ENCODE data around the gene CD80. TPM values are rescaled to one million over a fixed set of nuclear protein-coding genes. Genes with fewer than 3 reads are reported as not detected.
A peak's percentile ranks its signal among the peaks of the same experiment; 100 is the strongest.
"Not testable (repeated sequence)": the region's sequence is repeated elsewhere in the genome, so short reads cannot be mapped to it uniquely, and the experiment has no call there.

CD80 gene
- total and polyA plus RNA-seq, 4 donors: 0.89 to 8.6 (median 4.2) TPM

DNA sequence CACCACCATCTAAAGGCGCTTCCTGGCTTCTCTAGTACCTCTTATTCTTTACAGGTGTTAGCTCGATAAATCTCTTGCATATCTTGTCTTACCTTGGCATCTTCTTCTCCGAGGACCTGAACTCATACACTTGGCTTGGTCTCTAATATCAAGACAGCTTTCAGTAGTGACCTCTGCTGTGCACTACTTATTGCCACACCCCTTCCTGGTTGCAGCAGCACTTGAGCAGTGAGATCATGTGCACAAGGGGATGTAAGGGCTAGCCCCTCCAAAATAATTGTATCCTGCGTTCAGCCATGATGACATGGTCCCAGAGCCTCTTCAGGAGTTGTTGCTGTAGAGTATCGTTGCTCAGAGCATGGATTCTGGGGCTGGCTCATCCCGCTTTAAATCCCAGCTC is 37.0 kb upstream of the CD80 start:
- no peaks in the 10 kb centered on the region for H3K9me3 ChIP-seq (ENCODE audit: control insufficient read depth in 4 of 4, insufficient read depth in 3 of 4, low read length in 3 of 4)
- no peak overlapping the region for H3K4me3 ChIP-seq
- no peaks in the 10 kb centered on the region for H3K36me3 ChIP-seq (ENCODE audit: control insufficient read depth in 4 of 4, insufficient read depth in 4 of 4, low read length in 4 of 4)
- DNase-seq (no peak), ATAC-seq (ENCODE audit: insufficient read depth, low FRiP score) (no peak)
- H3K4me1 ChIP-seq (ENCODE audit: control insufficient read depth in 5 of 5, insufficient read depth in 5 of 5, low read length in 5 of 5): peaks cover 0 to 21% (median 4%) of the 10 kb centered on the region in 5 donors
- 77 to 81% methylated on average over 6 of the region's 6 CpGs for WGBS, 2 donors
- no peaks in the 10 kb centered on the region for H3K27me3 ChIP-seq (ENCODE audit: control insufficient read depth in 3 of 3, insufficient read depth in 3 of 3, low read length in 2 of 3)
- H3K27ac ChIP-seq (ENCODE audit: low read depth in 1 of 2, low read length in 1 of 2): peak overlapping the region; percentile 37 to 50
- TF ChIP-seq, protein P1, sequence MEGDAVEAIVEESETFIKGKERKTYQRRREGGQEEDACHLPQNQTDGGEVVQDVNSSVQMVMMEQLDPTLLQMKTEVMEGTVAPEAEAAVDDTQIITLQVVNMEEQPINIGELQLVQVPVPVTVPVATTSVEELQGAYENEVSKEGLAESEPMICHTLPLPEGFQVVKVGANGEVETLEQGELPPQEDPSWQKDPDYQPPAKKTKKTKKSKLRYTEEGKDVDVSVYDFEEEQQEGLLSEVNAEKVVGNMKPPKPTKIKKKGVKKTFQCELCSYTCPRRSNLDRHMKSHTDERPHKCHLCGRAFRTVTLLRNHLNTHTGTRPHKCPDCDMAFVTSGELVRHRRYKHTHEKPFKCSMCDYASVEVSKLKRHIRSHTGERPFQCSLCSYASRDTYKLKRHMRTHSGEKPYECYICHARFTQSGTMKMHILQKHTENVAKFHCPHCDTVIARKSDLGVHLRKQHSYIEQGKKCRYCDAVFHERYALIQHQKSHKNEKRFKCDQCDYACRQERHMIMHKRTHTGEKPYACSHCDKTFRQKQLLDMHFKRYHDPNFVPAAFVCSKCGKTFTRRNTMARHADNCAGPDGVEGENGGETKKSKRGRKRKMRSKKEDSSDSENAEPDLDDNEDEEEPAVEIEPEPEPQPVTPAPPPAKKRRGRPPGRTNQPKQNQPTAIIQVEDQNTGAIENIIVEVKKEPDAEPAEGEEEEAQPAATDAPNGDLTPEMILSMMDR (IDR thresholded peaks at IDR 0.05; ENCODE audit: control extremely low read depth, extremely low read depth): no peak
- no peak overlapping the region for H3K9ac ChIP-seq (ENCODE audit: insufficient read depth in 1 of 2, low read length in 2 of 2)

DNA sequence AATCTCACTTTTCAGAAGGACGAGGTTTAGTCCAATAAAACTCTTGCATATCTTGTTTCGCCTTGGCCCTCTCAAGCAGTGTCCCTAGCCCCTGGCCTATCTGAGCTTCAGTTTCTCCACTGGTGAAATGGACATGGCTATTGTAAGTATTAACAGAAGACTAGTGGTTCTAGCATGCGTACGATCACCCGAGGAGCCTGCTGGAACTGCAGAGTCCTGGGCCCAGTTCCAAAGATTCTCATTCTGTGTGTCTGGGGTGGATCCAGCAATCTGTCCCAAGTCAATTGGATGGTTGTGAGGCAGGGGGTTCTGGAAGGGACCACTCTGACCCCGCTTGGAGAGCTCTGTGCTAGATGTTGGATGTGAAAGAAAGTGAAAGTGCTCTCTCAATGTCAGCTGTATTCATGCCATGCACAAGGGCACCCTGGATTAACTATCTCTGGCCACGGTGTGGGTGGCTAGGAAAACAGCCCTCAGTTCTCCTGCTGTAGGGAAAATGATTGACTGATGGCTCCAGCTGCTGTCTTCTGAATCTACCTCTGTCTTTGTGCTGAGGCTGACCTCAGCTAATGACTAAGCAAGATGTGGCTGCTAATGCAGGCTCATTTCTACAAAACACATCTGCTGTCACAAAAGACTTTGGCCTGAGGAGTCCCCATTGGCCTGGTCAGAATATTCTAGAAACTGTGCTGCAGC is 36.4 kb upstream of the CD80 start:
- ATAC-seq (ENCODE audit: insufficient read depth, low FRiP score) (no peak), DNase-seq (no peak)
- Histone ChIP-seq H3K9me3 (ENCODE audit: control insufficient read depth in 4 of 4, insufficient read depth in 3 of 4, low read length in 3 of 4) (no peaks in the 10 kb centered on the region), H3K27me3 (ENCODE audit: control insufficient read depth in 3 of 3, insufficient read depth in 3 of 3, low read length in 2 of 3) (no peaks in the 10 kb centered on the region), H3K9ac (ENCODE audit: insufficient read depth in 1 of 2, low read length in 2 of 2) (no peak overlapping the region), H3K4me1 (ENCODE audit: control insufficient read depth in 5 of 5, insufficient read depth in 5 of 5, low read length in 5 of 5) (peaks cover 0 to 21% (median 4%) of the 10 kb centered on the region in 5 donors), H3K4me3 (no peak overlapping the region), H3K36me3 (ENCODE audit: control insufficient read depth in 4 of 4, insufficient read depth in 4 of 4, low read length in 4 of 4) (no peaks in the 10 kb centered on the region), H3K27ac (ENCODE audit: low read depth in 1 of 2, low read length in 1 of 2) (peak overlapping the region in 1 of 2 donors; percentile 37)
- TF ChIP-seq, protein P1 (IDR thresholded peaks at IDR 0.05; ENCODE audit: control extremely low read depth, extremely low read depth): no peak
- 79 to 86% methylated on average over 7 of the region's 7 CpGs for WGBS, 2 donors

DNA sequence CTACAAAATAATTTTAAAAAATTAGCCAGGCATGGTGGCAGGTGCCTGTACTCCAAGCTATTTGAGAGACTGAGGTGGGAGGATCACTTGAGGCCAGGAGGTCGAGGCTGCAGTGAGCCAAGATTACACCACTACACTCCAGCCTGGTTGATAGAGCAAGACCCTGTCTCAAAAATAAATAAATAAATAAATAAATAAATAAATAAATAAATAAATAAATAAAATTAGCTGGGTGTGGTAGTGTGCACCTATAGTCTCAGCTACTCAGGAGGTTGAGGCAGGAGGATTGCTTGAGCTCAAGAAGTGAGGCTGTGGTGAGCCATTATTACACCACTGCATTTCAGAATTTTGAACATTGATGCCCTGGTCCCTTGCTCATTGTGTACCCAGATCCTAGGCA is 35.5 kb upstream of the CD80 start:
- not testable (repeated sequence) for H3K36me3 ChIP-seq (ENCODE audit: control insufficient read depth in 4 of 4, insufficient read depth in 4 of 4, low read length in 4 of 4); DNase-seq; ATAC-seq (ENCODE audit: insufficient read depth, low FRiP score); H3K27me3 ChIP-seq (ENCODE audit: control insufficient read depth in 3 of 3, insufficient read depth in 3 of 3, low read length in 2 of 3); H3K4me3 ChIP-seq; H3K27ac ChIP-seq (ENCODE audit: low read depth in 1 of 2, low read length in 1 of 2); H3K9ac ChIP-seq (ENCODE audit: insufficient read depth in 1 of 2, low read length in 2 of 2); H3K9me3 ChIP-seq (ENCODE audit: control insufficient read depth in 4 of 4, insufficient read depth in 3 of 4, low read length in 3 of 4)
- 98 to 100% methylated on average over 1 of the region's 1 CpG for WGBS, 2 donors
- peaks cover 0 to 21% (median 4%) of the 10 kb centered on the region in 5 donors for H3K4me1 ChIP-seq (ENCODE audit: control insufficient read depth in 5 of 5, insufficient read depth in 5 of 5, low read length in 5 of 5)

DNA sequence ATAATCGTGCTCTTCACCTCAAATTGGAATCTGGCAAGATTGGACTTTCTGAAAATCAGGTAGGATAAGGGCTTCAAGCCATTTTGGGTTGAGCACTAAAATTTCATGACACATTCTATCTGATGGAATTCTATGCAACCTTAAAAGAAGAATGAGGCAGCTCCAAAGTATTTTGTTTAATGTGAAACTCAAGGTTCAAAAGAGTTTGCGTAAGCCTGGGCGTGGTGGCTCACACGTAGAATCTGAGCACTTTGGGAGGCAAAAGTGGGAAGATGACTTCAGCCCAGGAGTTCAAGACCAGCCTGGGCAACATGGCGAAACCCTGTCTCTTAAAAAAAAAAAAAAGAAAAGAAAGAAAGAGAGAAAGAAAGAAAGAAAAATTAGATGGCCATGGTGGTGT is 34.7 kb upstream of the CD80 start:
- Histone ChIP-seq H3K27ac (ENCODE audit: low read depth in 1 of 2, low read length in 1 of 2) (no peak overlapping the region), H3K4me1 (ENCODE audit: control insufficient read depth in 5 of 5, insufficient read depth in 5 of 5, low read length in 5 of 5) (peaks cover 0 to 15% (median 4%) of the 10 kb centered on the region in 5 donors), H3K9ac (ENCODE audit: insufficient read depth in 1 of 2, low read length in 2 of 2) (no peak overlapping the region), H3K4me3 (no peak overlapping the region), H3K27me3 (ENCODE audit: control insufficient read depth in 3 of 3, insufficient read depth in 3 of 3, low read length in 2 of 3) (no peaks in the 10 kb centered on the region), H3K36me3 (ENCODE audit: control insufficient read depth in 4 of 4, insufficient read depth in 4 of 4, low read length in 4 of 4) (no peaks in the 10 kb centered on the region), H3K9me3 (ENCODE audit: control insufficient read depth in 4 of 4, insufficient read depth in 3 of 4, low read length in 3 of 4) (peaks cover 0 to 4% (median 0%) of the 10 kb centered on the region in 4 donors)
- 80 to 86% methylated on average over 5 of the region's 5 CpGs for WGBS, 2 donors
- no peak for ATAC-seq (ENCODE audit: insufficient read depth, low FRiP score)
- DNase-seq: no peak
- TF ChIP-seq, protein P1 (IDR thresholded peaks at IDR 0.05; ENCODE audit: control extremely low read depth, extremely low read depth): no peak
